CD4-positive, alpha-beta T cell treated with Interleukin-6 at 100 ng/mL for 8 hours (primary cell): ENCODE data around the gene ADAM15.
A peak's percentile ranks its signal among the peaks of the same experiment; 100 is the strongest.

Experiments
- DNase-seq: peaks from one replicate; pipeline ENCODE4 v3.0.0-alpha.2; 2020; ENCODE audit warnings: mixed read lengths, low spot score

The ADAM15 gene

GRCh38 chr1:155011437-155012025 lies 39.6 kb upstream of the ADAM15 start:
- no peak for DNase-seq

- peak; percentile 19 for DNase-seq
Observed at GRCh38 chr1:155012026-155012546, 39.0 kb upstream of the ADAM15 start.

- DNase-seq: no peak
Observed at GRCh38 chr1:155012776-155013602, 38.1 kb upstream of the ADAM15 start.

- peak; percentile 67 for DNase-seq
Observed at GRCh38 chr1:155013632-155014031, 37.5 kb upstream of the ADAM15 start.

- no peak for DNase-seq
Observed at GRCh38 chr1:155014709-155015508, 36.2 kb upstream of the ADAM15 start.

- no peak for DNase-seq
Observed at GRCh38 chr1:155015527-155016230, 35.4 kb upstream of the ADAM15 start.

- DNase-seq: peak; percentile 32
Observed at GRCh38 chr1:155016231-155016831, 34.8 kb upstream of the ADAM15 start.

- peak; percentile 90 for DNase-seq
Observed at GRCh38 chr1:155017041-155017945, 33.8 kb upstream of the ADAM15 start.

- DNase-seq: no peak
Observed at GRCh38 chr1:155017946-155018316, 33.2 kb upstream of the ADAM15 start.

- DNase-seq: no peak
Observed at GRCh38 chr1:155018617-155019348, 32.3 kb upstream of the ADAM15 start.

GRCh38 chr1:155019377-155020245 lies 31.5 kb upstream of the ADAM15 start:
- no peak for DNase-seq

- DNase-seq: no peak
Observed at GRCh38 chr1:155022136-155022926, 28.8 kb upstream of the ADAM15 start.

- no peak for DNase-seq
Observed at GRCh38 chr1:155022927-155023236, 28.2 kb upstream of the ADAM15 start.

GRCh38 chr1:155023627-155024026 lies 27.5 kb upstream of the ADAM15 start:
- DNase-seq: no peak

- DNase-seq: no peak
Observed at GRCh38 chr1:155024315-155024714, 26.8 kb upstream of the ADAM15 start.

- DNase-seq: no peak
Observed at GRCh38 chr1:155026154-155026553, 25.0 kb upstream of the ADAM15 start.

GRCh38 chr1:155026588-155026987 lies 24.5 kb upstream of the ADAM15 start:
- DNase-seq: no peak
